OCI-LY3 (cell line): ENCODE data around the gene DACT2.

Experiments
- CTCF ChIP-seq: fragments of 200-600, 300-600 bp; sonication (generic); IDR thresholded peaks from 2 replicates; pipeline ENCODE4 v1.5.1; 2014; ENCODE audit warnings: antibody characterized with exemption, low read length, low read depth
- EZH2phosphoT487 ChIP-seq: fragments of 200-600 bp; shearing (Covaris generic); IDR thresholded peaks from 2 replicates; pipeline ENCODE4 v1.6.1; 2018; ENCODE audit warnings: antibody characterized with exemption, mixed run types, low read depth

DNA sequence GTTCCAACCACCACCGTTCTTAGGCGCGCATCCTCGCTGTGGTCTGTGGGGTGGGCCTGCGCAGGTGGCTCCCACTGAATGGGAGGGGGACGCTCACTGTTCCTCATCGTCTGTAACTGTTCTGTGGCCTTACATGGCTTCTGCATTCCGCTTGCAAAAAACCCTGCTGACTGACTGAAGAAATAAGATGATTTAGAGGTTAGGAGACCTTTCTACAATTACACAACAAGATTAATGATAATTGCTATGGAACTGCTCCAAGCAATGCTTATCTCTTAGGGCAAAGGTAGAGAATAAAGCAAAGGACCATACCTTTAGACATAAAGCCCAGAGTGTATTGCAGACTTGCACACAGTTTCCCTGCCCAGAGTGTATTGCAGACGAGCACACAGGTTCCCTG is 14.4 kb upstream of the DACT2 start:
- TF ChIP-seq CTCF (no peak), EZH2phosphoT487 (no peak)
